Measurements from ENCODE around the gene PRXL2C. TPM values are rescaled to one million over a fixed set of nuclear protein-coding genes. Genes with fewer than 3 reads are reported as not detected.

PRXL2C gene
- total and polyA plus RNA-seq, 2 of the 8 experiments (the other 6 are each of a cell fraction or from before 2014, with no cell fraction given) = 2.8 to 7.3 TPM

- POLR2A ChIA-PET (ENCODE audit: partially characterized antibody) = no interaction called here
- Histone ChIP-seq H2BK15ac (ENCODE audit: low read length) (no peak overlapping the region), H2BK12ac (ENCODE audit: low read depth, low read length) (no peak overlapping the region), H3K4me1 (replicated peaks in 1 of 4; ENCODE audit: control insufficient read depth in 3 of 4, insufficient read depth in 4 of 4, low read length in 3 of 4) (peaks cover 0 to 6% (median 0%) of the 10 kb centered on the region in 4 experiments; a peak in 2 of 7 replicates), H3K27me3 (replicated peaks in 1 of 4; ENCODE audit: control insufficient read depth in 3 of 4, extremely low read depth in 1 of 4, insufficient read depth in 3 of 4, low read length in 3 of 4) (no peaks in the 10 kb centered on the region), H4K20me1 (replicated peaks in 1 of 2; ENCODE audit: control insufficient read depth in 1 of 2, insufficient read depth in 2 of 2, low read length in 2 of 2) (no peaks in the 10 kb centered on the region), H3K79me2 (ENCODE audit: control insufficient read depth in 1 of 2, insufficient read depth in 2 of 2, low read length in 2 of 2) (no peaks in the 10 kb centered on the region), H4K8ac (ENCODE audit: extremely low read depth, insufficient read depth, low read length) (no peak overlapping the region), H3K56ac (replicated peaks; ENCODE audit: insufficient read length, low read depth, low read length) (no peak overlapping the region), H2BK120ac (replicated peaks; ENCODE audit: low read depth, low read length) (no peak overlapping the region), H3K9ac (replicated peaks in 1 of 4; ENCODE audit: extremely low read depth in 1 of 4, low read depth in 3 of 4, low read length in 3 of 4) (no peak overlapping the region), H3K18ac (ENCODE audit: extremely low read depth, low read length) (no peak overlapping the region), H3K36me3 (ENCODE audit: control insufficient read depth in 2 of 4, insufficient read depth in 4 of 4, low read length in 3 of 4) (no peaks in the 10 kb centered on the region), H4K5ac (ENCODE audit: insufficient read length, low read depth, low read length) (no peak overlapping the region), H2AK5ac (ENCODE audit: low read depth, low read length) (no peak overlapping the region), H3K14ac (ENCODE audit: insufficient read length) (no peak overlapping the region), H2BK20ac (ENCODE audit: low read length) (no peak overlapping the region), H2AFZ (ENCODE audit: low read length) (no peak overlapping the region), H3K4me3 (ENCODE audit: extremely low read depth in 1 of 4, insufficient read depth in 2 of 4, low read depth in 3 of 4, low read length in 4 of 4) (no peak overlapping the region), H3K4me2 (ENCODE audit: insufficient read depth in 1 of 2, low read depth in 2 of 2, low read length in 2 of 2) (no peak overlapping the region), H2BK5ac (ENCODE audit: low read depth, low read length) (no peak overlapping the region), H3K4ac (replicated peaks; ENCODE audit: insufficient read length, low read depth, low read length) (no peak overlapping the region), H3K23ac (ENCODE audit: insufficient read length) (no peak overlapping the region), H3K27ac (ENCODE audit: low read depth, low read length) (no peak overlapping the region), H3K79me1 (ENCODE audit: low read depth, low read length) (no peaks in the 10 kb centered on the region), H4K91ac (replicated peaks; ENCODE audit: insufficient read length, low read length) (no peak overlapping the region), H3K9me3 (ENCODE audit: insufficient read depth in 2 of 2, low read depth in 1 of 2, low read length in 1 of 2) (no peaks in the 10 kb centered on the region), H3K23me2 (ENCODE audit: low read depth, low read length) (peaks cover 4% of the 10 kb centered on the region; the same call in 1 of the 2 replicates)
- CTCF ChIA-PET (ENCODE audit: partially characterized antibody) = interaction anchor here (1.1 kb wide), 2 partner anchors 16 to 45 kb away, joined by 3 read pairs; no protein-coding TSS in a partner anchor
- FAIRE-seq (no peak), DNase-seq (ENCODE audit: low read depth in 1 of 2, low spot score in 2 of 2) (no peak)
- TF ChIP-seq RAD21 (IDR thresholded peaks at IDR 0.05 in 1 of 2, conservative IDR thresholded peaks at IDR 0.05 in 1 of 2; ENCODE audit: low read depth in 2 of 2, low read length in 2 of 2) (peak in 1 of 2 experiments; percentile 48; a peak in 3 of 4 replicates), RFX5 (IDR thresholded peaks at IDR 0.05; ENCODE audit: borderline replicate concordance, low read depth, low read length) (no peak), CTCF (IDR thresholded peaks at IDR 0.05; ENCODE audit: control extremely low read depth in 1 of 3, insufficient read depth in 1 of 3, low read depth in 1 of 3, low read length in 3 of 3) (peak in 1 of 3 experiments; percentile 31; a peak in 2 of 4 replicates)
Measured at GRCh38 chr9:96651626-96652025, 3.5 kb downstream of the PRXL2C start.
